Endothelial cell (in vitro differentiated cells): ENCODE data around the gene CMTM7. TPM values are rescaled to one million over a fixed set of nuclear protein-coding genes. Genes with fewer than 3 reads are reported as not detected.

Experiments
- DNase-seq: peaks from one replicate; pipeline ENCODE4 v3.0.0; 2021; ENCODE audit warnings: low spot score
- H3K27ac Mint-ChIP-seq: one replicate; pipeline ENCODE4 v1.8.0; 2021; ENCODE audit warnings: mixed read lengths, inconsistent platforms; ENCODE audit not compliant: unreplicated experiment
- H3K27me3 Mint-ChIP-seq: one replicate; pipeline ENCODE4 v1.8.0; 2021; ENCODE audit warnings: mild to moderate bottlenecking, moderate library complexity, mixed read lengths, inconsistent platforms; ENCODE audit not compliant: unreplicated experiment
- H3K36me3 Mint-ChIP-seq: one replicate; pipeline ENCODE4 v1.8.0; 2021; ENCODE audit warnings: mild to moderate bottlenecking, low read depth, mixed read lengths, inconsistent platforms; ENCODE audit not compliant: unreplicated experiment
- H3K4me1 Mint-ChIP-seq: one replicate; pipeline ENCODE4 v1.8.0; 2021; ENCODE audit warnings: mild to moderate bottlenecking, mixed read lengths, inconsistent platforms; ENCODE audit not compliant: unreplicated experiment
- H3K4me3 Mint-ChIP-seq: one replicate; pipeline ENCODE4 v1.8.0; 2021; ENCODE audit warnings: mild to moderate bottlenecking, mixed read lengths, inconsistent platforms; ENCODE audit not compliant: unreplicated experiment
- H3K9me3 Mint-ChIP-seq: one replicate; pipeline ENCODE4 v1.8.0; 2021; ENCODE audit warnings: mixed read lengths, inconsistent platforms; ENCODE audit not compliant: unreplicated experiment
- total RNA-seq: library from RNA; stranded (reverse); fragmentation: NEBNext Ultra II Directional; extraction: Animal tissue kit (Norgen Biotek cat#: 25700); gene quantifications from one replicate; pipeline ENCODE4 v1.2.1, GENCODE V29; 2021; ENCODE audit not compliant: unreplicated experiment
- TF ChIP-seq, protein P1 (sequence below): fragments of 200-600 bp; sonication (generic); IDR thresholded peaks from one replicate; pipeline ENCODE4 v1.5.0; 2021; ENCODE audit warnings: antibody characterized with exemption; ENCODE audit not compliant: unreplicated experiment

CMTM7 gene
- total RNA-seq, 1 donor from 2014 or later: 54.4 TPM

DNA sequence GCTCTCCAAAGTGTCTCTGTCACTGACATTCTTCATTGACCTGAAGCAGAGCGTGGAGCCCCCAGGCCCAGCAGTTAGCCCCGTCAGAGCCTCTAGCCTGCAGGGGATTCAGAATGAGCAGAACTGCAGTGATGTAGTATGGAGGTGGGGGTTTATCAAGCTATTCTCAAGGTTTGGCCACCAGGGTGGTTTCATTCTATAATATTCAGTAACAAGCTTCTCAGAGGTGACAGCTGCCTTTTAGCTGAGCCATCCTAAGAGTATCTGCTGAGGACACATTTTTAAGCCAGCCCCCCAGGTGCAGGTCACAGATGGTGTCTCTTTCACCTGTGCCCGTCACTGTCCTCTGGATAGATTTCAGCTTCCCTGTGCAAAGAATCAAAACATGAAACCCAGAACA is 31.9 kb downstream of the CMTM7 start:
- TF ChIP-seq, protein P1, sequence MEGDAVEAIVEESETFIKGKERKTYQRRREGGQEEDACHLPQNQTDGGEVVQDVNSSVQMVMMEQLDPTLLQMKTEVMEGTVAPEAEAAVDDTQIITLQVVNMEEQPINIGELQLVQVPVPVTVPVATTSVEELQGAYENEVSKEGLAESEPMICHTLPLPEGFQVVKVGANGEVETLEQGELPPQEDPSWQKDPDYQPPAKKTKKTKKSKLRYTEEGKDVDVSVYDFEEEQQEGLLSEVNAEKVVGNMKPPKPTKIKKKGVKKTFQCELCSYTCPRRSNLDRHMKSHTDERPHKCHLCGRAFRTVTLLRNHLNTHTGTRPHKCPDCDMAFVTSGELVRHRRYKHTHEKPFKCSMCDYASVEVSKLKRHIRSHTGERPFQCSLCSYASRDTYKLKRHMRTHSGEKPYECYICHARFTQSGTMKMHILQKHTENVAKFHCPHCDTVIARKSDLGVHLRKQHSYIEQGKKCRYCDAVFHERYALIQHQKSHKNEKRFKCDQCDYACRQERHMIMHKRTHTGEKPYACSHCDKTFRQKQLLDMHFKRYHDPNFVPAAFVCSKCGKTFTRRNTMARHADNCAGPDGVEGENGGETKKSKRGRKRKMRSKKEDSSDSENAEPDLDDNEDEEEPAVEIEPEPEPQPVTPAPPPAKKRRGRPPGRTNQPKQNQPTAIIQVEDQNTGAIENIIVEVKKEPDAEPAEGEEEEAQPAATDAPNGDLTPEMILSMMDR: no peak
- Mint-ChIP-seq H3K27ac (no peak overlapping the region), H3K27me3 (peaks cover 6% of the 10 kb centered on the region), H3K4me1 (peaks cover 52% of the 10 kb centered on the region), H3K9me3 (no peaks in the 10 kb centered on the region), H3K36me3 (no peaks in the 10 kb centered on the region), H3K4me3 (no peak overlapping the region)
- DNase-seq: no peak

DNA sequence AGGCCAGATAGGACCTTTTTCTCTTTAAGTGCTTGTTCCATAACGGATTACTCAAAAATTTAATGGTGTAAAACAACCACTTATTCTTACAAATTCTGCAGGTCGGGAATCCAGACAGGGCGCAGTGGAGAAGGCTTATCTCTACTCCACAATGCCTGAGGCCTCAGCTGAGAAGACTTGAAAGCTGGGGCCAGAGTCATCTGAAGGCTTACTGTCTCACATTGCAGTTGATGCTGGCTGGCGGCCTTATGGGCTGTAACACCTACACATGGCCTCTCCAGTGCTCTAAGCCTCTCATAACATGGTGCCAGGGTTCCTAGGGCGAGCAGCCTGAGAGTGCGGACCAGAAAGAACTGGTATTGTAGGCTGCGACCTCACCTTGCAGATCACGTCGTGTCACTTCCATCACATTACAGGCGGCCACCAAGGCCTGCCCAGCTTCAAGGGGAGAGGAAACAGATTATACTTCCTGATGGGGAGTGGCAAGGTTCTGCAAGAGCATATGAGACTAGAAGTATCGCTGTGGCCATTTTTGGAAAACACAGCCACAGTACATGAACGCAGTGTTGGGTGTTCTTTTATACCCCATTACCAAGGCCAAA is 32.4 kb downstream of the CMTM7 start:
- H3K27me3 Mint-ChIP-seq: peaks cover 6% of the 10 kb centered on the region
- H3K36me3 Mint-ChIP-seq: no peaks in the 10 kb centered on the region
- DNase-seq: no peak
- no peak overlapping the region for H3K27ac Mint-ChIP-seq
- no peaks in the 10 kb centered on the region for H3K9me3 Mint-ChIP-seq
- H3K4me3 Mint-ChIP-seq: no peak overlapping the region
- TF ChIP-seq, protein P1: no peak
- H3K4me1 Mint-ChIP-seq: peaks cover 56% of the 10 kb centered on the region

DNA sequence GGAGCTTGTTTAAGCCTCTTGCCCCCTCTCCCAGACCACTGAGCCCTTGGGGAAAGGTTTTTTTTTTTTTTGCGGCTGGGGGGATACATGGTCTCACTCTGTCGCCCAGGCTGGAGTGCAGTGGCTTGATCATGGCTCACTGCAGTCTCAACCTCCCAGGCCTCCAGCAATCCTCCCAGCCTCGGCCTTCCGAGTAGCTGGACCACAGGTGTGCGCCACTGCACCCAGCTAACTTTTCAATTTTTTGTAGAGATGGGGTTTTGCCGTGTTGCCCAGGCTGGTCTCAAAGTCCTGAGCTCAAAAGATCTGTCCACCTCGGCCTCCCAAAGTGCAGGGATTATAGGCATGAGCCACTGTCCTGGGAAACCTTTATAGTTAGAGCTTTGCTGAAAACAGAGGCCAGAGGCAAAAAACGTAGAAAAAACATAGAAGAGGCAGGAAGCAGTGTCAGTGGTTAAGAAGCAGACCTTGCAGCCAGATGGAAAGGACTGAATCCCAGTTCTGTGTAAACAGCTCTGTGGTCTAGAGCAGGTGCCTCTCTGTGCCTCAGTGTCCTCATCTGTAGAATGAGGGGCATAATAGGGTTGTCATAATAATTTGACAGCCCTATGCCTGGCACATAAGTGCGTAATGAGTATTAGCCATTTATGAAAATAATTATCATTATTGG is 33.1 kb downstream of the CMTM7 start:
- Mint-ChIP-seq H3K9me3 (no peaks in the 10 kb centered on the region), H3K36me3 (no peaks in the 10 kb centered on the region), H3K27ac (no peak overlapping the region), H3K4me1 (peaks cover 55% of the 10 kb centered on the region), H3K27me3 (peaks cover 6% of the 10 kb centered on the region), H3K4me3 (no peak overlapping the region)
- TF ChIP-seq, protein P1: no peak
- DNase-seq: no peak

DNA sequence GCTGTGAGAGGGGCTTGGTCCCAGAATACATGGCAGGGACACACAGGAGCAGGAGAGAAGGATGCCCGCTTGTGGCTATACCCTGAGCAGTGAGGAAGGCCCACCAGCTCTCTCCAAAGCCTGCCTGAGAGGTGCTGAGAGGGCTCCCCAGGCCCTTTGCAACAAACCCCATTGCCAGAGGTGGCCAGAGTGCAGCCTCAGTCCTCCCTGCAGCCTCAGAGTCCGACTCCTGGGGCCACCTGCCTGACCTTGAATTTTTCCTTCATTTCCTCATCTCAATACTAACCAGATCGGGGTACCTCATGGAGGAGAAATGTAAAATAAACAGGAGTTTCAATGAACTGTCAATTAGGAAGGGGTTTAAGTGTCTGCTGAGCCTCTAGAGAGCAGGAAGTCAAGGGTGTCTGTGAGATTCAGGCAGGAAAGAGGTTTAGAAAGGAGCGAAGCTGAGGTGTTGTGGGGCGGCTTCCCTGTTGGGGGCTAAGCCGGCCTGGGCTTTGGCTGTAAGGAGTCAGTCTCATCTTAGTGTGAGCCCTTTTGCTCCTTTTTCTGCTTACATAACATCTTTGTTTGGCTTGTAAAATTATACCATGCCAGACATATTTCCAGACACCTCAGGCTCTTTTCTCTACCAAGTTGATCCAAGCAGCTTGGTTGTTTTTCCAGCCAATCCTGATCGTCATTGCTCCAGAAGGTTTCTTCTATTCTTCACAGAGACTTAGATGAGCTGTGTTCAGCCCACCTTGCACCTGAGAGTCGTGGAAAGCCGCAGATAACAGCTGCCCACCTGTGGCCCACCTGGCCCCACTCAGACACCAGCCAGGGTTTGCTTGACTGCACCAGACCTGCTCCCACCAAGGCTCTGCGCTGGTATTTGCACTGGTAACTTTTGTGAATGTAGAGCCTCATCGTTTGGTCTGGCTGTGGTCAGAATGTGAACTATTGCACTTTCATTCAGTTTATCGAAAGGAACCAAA is 36.7 kb downstream of the CMTM7 start:
- H3K4me1 Mint-ChIP-seq: peaks cover 40% of the 10 kb centered on the region
- peaks cover 11% of the 10 kb centered on the region for H3K27me3 Mint-ChIP-seq
- peaks cover 7% of the 10 kb centered on the region for H3K36me3 Mint-ChIP-seq
- DNase-seq: no peak
- peak overlapping the region; percentile 39 for H3K27ac Mint-ChIP-seq
- no peaks in the 10 kb centered on the region for H3K9me3 Mint-ChIP-seq
- TF ChIP-seq, protein P1: no peak
- H3K4me3 Mint-ChIP-seq: no peak overlapping the region
